GM10248 (cell line): ENCODE results near the gene NYAP2.

ENCODE experiments used
- CTCF ChIA-PET: fragments of 300-600 bp; sonication (Branson Sonifier 250); formaldehyde crosslinking; extraction: SDS; loops from one replicate; lab custom pipeline; 2021; ENCODE audit warnings: antibody characterized with exemption; lab: Yijun Ruan, JAX
- POLR2A ChIA-PET: fragments of 350-650 bp; sonication (Branson Sonifier 250); formaldehyde crosslinking; extraction: SDS; loops from one replicate; lab custom pipeline; 2020; ENCODE audit warnings: antibody characterized with exemption; lab: Yijun Ruan, JAX
- DNase-seq: peaks from one replicate; pipeline ENCODE4 v3.0.0; 2012; ENCODE audit errors: extremely low spot score
- TF ChIP-seq, protein P1 (sequence below): IDR thresholded peaks from 2 replicates; pipeline ENCODE4 v1.5.1; 2012; ENCODE audit warnings: mild to moderate bottlenecking, low read depth; ENCODE audit errors: extremely low read depth, missing control alignments, control extremely low read depth

Gene NYAP2

DNA sequence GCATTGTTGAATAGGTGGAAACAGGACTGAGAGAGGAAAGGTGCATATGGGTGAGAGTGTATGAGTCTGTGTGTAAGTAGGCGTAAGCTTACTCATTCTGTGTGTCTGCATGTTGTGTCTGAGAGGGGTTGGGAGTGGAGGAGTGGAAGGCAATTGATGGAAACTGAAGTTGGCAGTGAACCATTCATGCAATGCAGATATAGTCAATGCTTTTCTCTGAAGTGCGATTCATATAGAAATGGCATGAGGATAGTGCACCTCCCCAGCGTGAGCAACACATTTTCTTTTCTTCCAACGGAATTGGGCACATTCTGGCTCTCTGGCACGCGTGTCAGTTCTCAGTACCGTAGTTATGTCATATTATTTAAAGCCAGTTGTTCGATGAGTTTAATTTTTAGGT, 250.5 kb downstream of the NYAP2 start:
- POLR2A ChIA-PET: no interaction called here
- TF ChIP-seq, protein P1, sequence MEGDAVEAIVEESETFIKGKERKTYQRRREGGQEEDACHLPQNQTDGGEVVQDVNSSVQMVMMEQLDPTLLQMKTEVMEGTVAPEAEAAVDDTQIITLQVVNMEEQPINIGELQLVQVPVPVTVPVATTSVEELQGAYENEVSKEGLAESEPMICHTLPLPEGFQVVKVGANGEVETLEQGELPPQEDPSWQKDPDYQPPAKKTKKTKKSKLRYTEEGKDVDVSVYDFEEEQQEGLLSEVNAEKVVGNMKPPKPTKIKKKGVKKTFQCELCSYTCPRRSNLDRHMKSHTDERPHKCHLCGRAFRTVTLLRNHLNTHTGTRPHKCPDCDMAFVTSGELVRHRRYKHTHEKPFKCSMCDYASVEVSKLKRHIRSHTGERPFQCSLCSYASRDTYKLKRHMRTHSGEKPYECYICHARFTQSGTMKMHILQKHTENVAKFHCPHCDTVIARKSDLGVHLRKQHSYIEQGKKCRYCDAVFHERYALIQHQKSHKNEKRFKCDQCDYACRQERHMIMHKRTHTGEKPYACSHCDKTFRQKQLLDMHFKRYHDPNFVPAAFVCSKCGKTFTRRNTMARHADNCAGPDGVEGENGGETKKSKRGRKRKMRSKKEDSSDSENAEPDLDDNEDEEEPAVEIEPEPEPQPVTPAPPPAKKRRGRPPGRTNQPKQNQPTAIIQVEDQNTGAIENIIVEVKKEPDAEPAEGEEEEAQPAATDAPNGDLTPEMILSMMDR: no peak
- no peak for DNase-seq
- CTCF ChIA-PET: interaction anchor here (1.1 to 5.7 kb wide), 4 partner anchors 10 to 1152 kb away, joined by 3 to 34 read pairs (median 4); no protein-coding TSS in a partner anchor

DNA sequence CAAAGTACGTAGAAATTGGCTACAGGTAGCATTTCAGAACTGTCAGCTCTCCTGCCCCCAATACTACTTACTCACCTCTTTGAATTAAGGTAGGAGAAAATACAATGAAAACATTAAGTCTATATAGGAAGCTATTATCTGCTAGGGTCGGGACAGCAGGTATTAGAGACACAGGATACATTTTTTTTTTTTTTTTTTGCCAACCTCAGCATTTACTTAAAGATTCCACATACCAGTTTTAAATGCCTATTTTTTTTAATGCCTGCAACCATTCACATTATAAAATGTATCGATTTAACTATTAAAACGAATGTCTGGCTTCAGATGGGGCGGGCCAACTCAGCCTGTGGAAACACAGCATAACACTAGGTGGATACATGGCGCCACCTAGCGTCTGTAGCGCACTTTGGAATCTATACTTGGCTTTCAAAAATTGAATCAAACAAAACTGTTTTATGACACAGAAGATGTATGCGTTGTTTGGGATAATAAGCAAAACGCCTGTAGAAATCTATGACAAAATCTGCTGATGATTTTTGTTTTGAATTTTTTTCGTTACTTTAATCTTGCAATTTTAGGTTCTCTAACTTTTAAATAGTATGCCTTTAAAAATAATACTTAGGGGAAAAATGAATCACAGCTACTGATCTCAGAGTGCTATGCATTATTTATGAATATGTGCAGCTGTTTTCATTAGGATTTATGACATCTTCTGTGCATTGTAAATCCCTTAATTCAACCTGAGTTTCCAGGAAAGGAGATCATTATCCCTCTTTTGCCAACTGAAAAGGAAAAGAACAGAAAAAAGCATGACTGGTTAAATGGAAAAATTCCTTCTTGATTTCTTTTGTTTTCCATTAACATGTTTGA, 261.0 kb downstream of the NYAP2 start:
- CTCF ChIA-PET: interaction anchor here (0.7 to 4.3 kb wide), 17 partner anchors 9 to 734 kb away, joined by 3 to 34 read pairs (median 4); no protein-coding TSS in a partner anchor
- TF ChIP-seq, protein P1: peak; percentile 87
- DNase-seq: peak; percentile 61
- POLR2A ChIA-PET: no interaction called here

DNA sequence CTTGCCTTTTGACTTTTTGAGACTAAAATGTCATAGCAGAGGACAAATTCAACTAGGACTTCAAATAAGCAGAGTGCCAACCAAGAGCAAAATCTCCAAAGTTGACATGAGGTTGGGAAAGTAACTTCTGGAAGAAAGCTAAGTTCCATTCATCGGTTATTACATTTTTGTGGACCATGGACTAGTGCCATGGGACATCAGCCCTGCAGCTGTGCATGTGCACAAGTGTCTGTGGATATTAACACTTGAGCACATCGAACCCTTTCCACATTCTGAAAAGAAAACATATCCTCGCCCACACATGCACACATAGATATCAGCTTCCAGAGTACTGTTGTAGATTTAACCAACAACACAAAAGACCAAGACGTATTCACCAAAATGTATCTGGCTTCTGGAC, 262.6 kb downstream of the NYAP2 start:
- ChIA-PET POLR2A (no interaction called here), CTCF (interaction anchor here (0.9 to 4.3 kb wide), 8 partner anchors 10 to 1302 kb away, joined by 3 to 34 read pairs (median 4); no protein-coding TSS in a partner anchor)
- TF ChIP-seq, protein P1: no peak
- DNase-seq: no peak

DNA sequence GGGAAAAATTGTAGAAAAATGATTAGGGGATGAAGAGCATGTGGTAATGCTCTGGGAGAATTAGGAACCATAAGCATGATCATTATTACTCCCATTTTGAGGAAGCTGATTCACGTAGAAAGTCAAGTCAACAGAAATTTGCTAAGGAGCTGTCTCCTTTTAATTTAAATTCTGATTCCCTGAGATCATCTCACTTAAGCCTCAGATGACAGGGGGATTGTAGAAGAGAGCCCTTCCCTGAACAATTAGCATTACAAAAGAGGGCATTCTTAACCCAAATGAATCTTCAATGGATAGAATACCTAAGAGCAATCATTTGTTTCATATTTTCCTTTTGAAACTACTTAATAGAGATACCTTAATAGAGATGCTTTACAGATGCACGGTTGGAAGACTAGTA, 267.9 kb downstream of the NYAP2 start:
- POLR2A ChIA-PET: no interaction called here
- DNase-seq: no peak
- CTCF ChIA-PET: interaction anchor here (1.8 kb wide), 1 partner anchor 1135 kb away, joined by 5 read pairs; no protein-coding TSS in a partner anchor
- TF ChIP-seq, protein P1: no peak

DNA sequence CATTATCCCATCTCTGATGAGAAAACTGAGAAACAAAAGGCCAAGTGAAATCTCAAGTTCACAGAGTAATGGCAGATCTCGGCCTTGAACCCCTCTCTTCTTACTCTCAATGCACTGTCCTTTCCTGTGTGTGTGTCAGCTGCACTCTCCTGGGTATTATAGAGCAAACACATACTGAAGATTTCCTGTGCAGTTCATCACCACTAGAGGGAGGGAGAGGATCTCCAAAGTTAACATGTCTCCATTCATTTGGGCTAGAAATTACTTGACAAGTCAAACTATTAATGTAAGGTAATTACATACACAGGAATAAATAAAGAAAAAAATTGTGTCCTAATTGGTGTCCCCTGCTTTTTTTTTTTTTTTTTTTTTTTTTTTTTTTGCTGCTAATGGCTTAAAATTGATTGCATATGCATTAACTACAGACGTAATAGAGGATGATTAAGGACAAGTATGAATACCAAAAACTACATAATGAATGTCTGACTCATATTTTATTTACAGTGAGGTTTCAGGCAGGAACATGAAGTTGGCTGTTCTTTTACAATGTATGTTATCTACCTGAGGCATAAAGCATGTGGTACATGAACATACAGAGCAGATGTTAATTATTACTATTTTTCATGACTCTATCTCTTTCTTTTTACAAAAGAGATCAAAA, 269.2 kb downstream of the NYAP2 start:
- ChIA-PET POLR2A (no interaction called here), CTCF (interaction anchor here (0.7 to 1.0 kb wide), 3 partner anchors 10 to 1134 kb away, joined by 3 to 4 read pairs (median 3); no protein-coding TSS in a partner anchor)
- DNase-seq: peak; percentile 29
- TF ChIP-seq, protein P1: peak; percentile 64
